HG03066 (cell line): ENCODE results near the gene PAM16.
"Not testable (repeated sequence)": the region's sequence is repeated elsewhere in the genome, so short reads cannot be mapped to it uniquely, and the experiment has no call there.

Experiments used
- ATAC-seq: cut with Tn5 transposase; IDR thresholded peaks from one replicate; pipeline ENCODE4 v1.9.1; 2021; ENCODE audit warnings: low read depth; ENCODE audit not compliant: unreplicated experiment

Gene PAM16

GRCh38 chr16:4350787-4351659 is at the start of gene PAM16:
Gene PAM16 (minus strand): TSS chr16:4351321. CDS start chr16:4351234, 87 bp downstream.
- peak; percentile 93 for ATAC-seq

- no peak for ATAC-seq
Observed at GRCh38 chr16:4399001-4399730, 48.0 kb upstream of the PAM16 start.

DNA sequence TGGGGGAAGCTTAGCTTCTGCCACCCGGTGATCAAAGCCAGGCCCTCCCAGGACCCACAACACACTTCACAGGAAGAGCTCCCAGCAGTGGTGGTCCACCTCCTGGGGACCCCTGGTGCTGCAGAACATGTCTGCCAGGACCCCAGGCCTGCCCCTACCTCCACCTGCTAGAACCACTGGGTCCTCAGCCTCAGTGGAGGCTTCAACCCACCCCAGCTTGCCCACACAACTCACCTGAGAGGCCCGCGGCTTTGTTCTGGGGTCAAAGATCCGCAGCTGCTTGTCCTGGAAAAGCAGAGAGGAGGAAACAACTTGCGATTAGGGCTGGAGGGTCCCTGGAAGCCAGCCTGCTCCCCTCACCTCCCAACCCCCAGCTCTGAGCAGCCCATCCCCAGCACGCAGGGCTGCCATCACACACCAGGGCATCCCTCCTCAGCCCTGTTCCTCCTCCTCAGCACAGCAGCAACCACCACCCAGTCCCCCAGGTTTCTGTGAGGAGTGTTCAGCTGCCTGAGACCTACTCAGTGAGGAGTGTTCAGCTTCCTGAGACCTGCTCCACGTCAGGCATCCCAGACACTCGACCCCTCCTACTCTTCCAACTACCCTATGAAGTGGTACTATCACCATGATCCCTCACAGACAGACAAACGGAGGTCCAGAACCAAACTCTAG is 44.1 kb upstream of the PAM16 start:
- no peak for ATAC-seq

DNA sequence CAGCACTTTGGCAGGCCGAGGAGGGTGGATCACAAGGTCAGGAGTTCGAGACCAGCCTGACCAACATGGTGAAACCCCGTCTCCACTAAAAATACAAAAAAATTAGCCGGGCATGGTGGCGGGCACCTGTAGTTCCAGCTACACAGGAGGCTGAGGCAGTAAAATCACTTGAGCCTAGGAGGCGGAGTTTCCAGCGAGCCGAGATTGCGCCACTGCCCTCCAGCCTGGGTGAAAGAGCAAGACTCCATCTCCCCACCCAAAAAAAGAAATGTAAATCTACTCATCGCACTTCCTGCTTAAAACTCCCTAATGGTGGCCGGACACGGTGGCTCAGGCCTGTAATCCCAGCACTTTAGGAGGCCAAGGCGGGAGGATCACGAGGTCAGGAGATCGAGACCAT is 42.7 kb upstream of the PAM16 start:
- ATAC-seq: not testable (repeated sequence)

- ATAC-seq: no peak
Observed at GRCh38 chr16:4393240-4393600, 42.1 kb upstream of the PAM16 start.

- ATAC-seq: no peak
Observed at GRCh38 chr16:4392382-4393239, 41.5 kb upstream of the PAM16 start.

DNA sequence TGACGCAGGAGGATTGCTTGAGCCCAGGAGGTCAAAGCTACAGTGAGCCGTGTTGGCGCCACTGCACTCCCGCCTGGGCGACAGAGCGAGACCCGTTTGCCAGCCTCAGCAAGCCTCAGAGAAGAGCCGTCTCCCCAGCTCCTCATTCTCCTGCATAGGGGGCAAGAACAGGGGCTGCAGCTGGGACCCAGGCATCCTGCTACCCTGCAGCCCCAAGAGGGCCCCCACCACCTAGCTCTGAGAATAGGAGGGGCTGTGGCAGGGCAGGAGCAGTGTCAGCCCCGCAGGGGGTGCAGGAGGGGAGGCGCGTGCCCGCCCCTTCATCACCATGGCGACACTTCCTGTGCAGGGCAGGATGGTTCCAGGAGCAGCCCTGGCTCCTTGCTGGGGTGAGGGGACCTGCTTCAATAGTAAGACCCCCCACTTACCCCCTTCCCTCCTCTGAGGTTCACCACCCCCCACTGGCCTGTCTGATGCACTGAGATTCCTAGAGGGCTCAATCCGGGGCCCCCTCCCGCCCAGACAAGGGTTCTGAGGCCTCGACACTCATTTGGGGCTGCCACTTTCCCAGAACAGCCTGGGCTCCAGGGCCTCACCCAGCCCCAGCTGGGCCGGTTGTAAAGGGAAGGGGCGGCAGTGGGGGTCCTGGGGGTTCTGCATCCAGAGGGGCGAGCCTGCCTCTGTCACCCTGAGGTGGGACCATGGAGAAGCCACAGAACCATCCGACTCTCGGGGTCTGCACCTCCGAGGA is 40.7 kb upstream of the PAM16 start:
- ATAC-seq: no peak

GRCh38 chr16:4390266-4391260 is 39.4 kb upstream of the PAM16 start:
- no peak for ATAC-seq

DNA sequence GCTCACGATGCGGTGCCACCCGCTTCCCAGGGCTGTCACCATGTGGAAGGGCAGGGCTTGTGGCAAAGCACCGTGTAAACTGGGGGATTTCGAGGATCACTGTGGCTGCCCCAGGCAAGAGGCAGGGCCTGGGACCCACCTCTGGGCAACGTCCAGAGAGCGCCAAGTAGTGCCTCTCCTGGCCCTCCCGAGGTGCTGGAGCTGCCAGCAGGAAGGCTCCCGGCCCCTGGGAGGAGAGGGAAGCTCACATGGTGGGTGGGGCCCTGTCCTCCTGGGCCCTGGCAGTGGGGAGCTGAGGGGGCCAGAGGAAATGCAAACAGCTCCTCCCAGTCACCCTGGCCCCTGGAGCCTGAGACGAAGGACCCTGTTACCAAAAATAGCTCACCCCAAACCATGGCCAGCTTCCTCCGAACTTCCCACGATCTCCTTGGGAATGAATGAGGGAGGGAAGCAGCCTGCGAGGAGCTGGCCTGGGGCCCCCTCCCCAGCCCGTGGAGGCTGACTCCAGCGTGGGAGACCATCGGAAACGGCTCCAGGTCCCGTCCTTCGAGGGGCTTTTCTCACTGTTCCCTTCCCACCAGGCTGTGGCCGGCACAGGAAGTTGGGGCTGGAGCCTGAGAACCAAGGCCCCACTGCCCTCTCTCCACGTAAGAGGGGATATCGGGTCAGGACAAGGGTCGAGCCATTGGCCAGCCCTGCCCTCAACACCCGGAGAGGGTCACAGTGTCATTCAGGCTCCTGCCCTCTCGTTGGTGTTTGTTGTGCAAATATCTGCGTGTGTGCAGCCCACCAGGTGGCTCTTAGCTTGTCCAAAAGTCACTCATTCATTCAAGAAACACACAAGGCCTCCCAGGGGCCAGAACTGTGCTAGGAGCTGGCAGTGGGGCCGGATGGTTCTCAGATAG is 38.2 kb upstream of the PAM16 start:
- ATAC-seq: no peak

GRCh38 chr16:4388271-4389021 is 37.3 kb upstream of the PAM16 start:
- ATAC-seq: no peak

- ATAC-seq: no peak
Observed at GRCh38 chr16:4387781-4388180, 36.7 kb upstream of the PAM16 start.

DNA sequence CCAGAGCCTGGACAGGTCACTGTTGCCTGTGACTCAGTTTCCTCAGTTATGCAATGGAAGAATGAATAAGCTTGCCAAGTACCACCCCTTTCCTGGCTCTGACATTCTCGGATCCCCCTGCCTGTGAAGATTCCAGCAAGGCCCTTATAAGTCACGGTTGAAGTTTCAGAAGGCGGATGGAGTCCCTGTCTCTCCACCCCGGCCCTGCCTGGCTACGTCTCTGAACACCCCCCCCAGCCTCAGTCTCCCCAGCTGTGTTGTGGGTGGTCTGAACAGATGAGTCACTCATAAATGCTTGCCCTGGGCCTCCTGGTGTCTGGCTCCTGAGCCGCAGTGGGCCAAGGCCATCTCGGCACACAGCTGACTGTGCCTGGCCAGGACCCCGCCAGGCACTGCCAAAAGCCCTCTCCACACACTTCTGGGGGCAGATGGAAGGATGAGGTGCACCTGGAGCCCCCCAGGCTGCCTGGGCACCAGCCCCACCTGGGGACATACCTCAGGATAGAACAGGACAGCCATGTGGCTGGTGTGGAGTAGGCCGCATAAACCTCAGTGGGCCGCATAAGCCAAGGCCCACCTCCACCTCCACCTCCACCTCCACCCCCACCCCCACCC is 35.9 kb upstream of the PAM16 start:
- ATAC-seq: no peak

DNA sequence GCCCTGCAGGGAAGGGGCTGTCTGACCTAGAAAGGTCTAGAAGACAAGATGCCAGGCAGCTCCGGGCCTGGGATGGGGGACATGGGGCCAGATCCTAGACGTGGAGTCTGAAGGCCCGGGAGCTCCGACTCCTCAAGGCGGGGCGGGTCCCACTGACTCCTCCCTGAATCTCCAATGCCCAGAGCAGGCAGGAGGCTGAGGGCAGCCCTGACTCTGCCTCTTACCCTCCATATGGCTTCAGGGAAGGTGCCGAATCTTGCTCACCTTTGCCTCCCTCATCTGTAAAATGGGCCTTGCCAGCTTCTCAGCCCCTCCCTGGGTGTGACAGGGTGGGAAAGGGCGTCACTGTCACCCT is 35.3 kb upstream of the PAM16 start:
- no peak for ATAC-seq

DNA sequence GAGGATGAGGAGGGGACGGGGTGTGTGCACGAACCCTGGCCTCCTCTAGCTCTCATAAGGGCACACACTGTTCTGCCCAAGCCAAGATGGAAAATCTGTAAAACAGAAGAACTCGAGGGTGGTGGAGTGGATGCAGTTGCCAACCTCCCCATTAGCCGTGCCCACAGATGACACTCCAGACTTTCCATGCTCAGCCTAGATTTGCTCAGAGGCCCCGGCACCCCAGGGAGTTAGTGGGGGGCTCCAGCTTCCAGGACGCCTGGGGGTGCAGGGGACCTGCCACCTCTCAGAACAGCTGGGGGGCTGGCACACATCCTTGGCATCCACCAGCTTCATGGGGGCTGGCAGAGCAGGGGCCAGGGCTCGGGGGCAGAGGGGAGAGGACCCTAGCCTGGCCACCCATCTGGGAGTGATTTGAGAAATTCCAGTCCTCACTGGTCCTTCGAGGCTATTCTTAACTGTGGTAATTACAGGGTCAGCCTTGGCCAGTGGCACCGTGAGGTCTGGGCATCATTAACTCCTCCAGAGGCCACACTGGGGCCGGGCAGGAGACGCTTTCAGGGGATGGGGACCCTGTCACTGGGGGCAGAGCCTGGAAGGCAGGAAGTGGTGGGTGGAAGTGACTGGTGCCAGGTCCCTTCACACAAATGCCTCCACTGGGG is 34.8 kb upstream of the PAM16 start:
- no peak for ATAC-seq

DNA sequence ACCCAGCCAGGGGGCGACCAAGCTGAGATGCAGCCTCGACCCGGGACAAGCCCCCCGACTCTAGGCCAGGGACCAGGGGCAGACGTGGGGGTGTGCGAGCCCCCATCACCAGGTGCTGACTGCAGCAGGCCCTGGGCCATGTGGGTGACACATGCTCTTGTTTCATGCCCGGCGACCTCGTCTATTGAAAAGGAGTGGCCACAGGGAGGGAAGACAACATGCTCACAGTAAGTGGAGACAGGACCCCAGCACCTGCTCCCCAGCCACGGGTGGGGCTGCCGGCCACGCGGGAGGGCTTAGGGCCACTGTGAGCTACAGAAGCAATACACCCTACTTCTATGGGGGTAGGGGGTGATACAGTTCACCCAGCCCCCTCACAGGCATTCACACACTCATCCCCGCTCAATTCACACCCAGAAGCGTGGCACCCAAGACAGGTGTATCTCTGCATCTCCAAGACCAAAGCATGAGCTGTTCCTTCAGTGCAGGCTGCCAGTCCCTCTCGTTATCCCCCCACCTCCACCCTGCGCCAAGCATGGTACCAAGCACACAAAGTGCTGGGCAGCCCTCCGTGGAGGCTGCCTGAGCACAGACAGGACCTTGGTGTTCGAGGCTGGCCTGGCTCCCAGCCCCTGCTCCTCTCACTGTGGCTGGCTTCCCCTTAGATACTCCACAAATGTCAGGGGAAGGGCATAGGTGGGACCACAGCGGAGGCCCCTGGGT is 34.1 kb upstream of the PAM16 start:
- no peak for ATAC-seq
